ENCODE data around the gene USF2.
"Not testable (repeated sequence)": the region's sequence is repeated elsewhere in the genome, so short reads cannot be mapped to it uniquely, and the experiment has no call there.

Gene USF2

DNA sequence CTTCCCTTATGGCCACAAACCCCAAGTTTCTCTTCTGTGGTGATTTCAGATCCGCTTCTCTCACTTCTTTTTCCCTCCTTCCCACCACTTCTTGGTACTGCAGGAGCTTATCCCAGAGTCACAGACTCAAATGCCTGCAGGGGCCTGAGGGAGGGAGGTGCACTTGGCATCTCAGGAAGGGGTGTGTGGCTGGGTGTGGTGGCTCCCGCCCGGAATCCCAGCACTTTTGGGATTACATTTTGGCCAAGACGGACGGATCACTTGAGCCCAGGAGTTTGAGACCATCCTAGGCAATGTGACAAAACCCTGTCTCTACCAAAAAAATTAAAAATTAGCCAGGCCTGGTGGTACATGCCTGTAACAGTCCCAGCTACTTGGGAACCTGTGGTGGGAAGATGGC, 5.6 kb downstream of the USF2 start:
- Histone ChIP-seq H3K27ac (ENCODE audit: low read depth, low read length) (no peak overlapping the region), H3K4me1 (ENCODE audit: control insufficient read depth in 1 of 2, insufficient read depth in 2 of 2, low read length in 2 of 2) (peaks cover 6 to 25% of the 10 kb centered on the region in 2 donors), H3K9ac (ENCODE audit: low read depth in 1 of 2, low read length in 2 of 2) (no peak overlapping the region), H3K36me3 (ENCODE audit: control insufficient read depth in 1 of 2, insufficient read depth in 2 of 2, low read length in 2 of 2) (peaks cover 20 to 81% of the 10 kb centered on the region in 2 donors), H3K27me3 (ENCODE audit: control insufficient read depth in 1 of 2, insufficient read depth in 2 of 2, low read length in 2 of 2) (no peaks in the 10 kb centered on the region), H3K9me3 (ENCODE audit: control insufficient read depth in 1 of 2, low read length in 2 of 2) (no peaks in the 10 kb centered on the region), H3K4me3 (ENCODE audit: low read depth in 1 of 2, low read length in 2 of 2) (no peak overlapping the region)

DNA sequence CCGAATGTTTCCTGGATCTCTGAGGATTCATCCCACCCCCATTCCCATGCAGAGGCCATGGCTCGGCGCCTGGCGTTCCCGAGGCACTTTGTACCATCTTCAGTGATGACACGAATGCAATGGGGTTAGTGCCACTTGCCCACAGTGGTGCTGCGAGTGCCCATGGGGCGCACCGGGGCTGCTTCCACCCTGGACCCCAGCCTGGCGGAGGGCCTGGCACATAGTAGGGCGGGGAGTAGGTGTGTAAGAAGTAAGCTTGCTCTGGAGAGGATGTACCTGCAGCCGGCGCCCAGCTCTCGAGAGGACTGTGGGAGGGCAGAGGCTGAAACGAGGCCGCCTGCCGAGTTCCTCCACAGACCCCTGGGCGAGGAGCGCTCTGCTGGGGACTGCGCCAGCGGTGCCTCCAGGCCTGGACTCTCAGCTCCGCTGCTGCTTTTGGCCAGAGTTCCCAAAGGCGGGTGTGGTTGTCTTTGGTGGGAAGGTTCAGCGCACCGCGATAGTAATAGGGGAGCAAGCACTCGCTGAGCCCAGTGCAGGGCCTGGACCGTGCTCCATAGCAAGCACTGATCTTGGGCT, 8.0 kb downstream of the USF2 start:
- H3K9ac ChIP-seq (ENCODE audit: low read depth in 1 of 2, low read length in 2 of 2) = no peak overlapping the region
- H3K4me1 ChIP-seq (ENCODE audit: control insufficient read depth in 1 of 2, insufficient read depth in 2 of 2, low read length in 2 of 2) = peaks cover 0 to 14% of the 10 kb centered on the region in 2 donors
- no peaks in the 10 kb centered on the region for H3K27me3 ChIP-seq (ENCODE audit: control insufficient read depth in 1 of 2, insufficient read depth in 2 of 2, low read length in 2 of 2)
- peaks cover 11 to 63% of the 10 kb centered on the region in 2 donors for H3K36me3 ChIP-seq (ENCODE audit: control insufficient read depth in 1 of 2, insufficient read depth in 2 of 2, low read length in 2 of 2)
- H3K27ac ChIP-seq (ENCODE audit: low read depth, low read length) = no peak overlapping the region
- H3K9me3 ChIP-seq (ENCODE audit: control insufficient read depth in 1 of 2, low read length in 2 of 2) = no peaks in the 10 kb centered on the region
- no peak overlapping the region for H3K4me3 ChIP-seq (ENCODE audit: low read depth in 1 of 2, low read length in 2 of 2)

DNA sequence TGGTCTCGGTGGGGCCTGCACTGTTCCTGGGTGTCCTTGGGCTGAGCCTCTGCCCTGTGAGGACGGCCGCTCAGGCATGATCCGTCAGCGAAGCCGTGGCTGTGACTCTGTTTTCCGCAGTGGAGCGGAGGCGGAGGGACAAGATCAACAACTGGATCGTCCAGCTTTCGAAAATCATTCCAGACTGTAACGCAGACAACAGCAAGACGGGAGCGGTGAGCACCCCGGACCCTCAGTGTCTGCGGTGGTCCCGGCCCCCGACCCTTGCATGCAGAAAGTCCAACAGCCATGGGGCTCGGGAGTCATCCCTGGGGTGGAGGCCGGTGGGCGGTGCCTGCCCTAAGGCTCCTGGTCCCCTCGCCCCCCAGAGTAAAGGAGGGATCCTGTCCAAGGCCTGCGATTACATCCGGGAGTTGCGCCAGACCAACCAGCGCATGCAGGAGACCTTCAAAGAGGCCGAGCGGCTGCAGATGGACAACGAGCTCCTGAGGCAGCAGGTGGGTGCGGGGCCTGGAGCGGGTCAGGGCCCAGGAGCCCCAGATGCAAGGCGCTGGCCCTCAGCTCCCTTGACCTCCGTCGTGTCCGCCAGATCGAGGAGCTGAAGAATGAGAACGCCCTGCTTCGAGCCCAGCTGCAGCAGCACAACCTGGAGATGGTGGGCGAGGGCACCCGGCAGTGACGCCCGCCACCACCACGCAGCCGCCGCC, 10.0 kb downstream of the USF2 start:
- Histone ChIP-seq H3K9me3 (ENCODE audit: control insufficient read depth in 1 of 2, low read length in 2 of 2) (no peaks in the 10 kb centered on the region), H3K27me3 (ENCODE audit: control insufficient read depth in 1 of 2, insufficient read depth in 2 of 2, low read length in 2 of 2) (peaks cover 0 to 7% of the 10 kb centered on the region in 2 donors), H3K9ac (ENCODE audit: low read depth in 1 of 2, low read length in 2 of 2) (no peak overlapping the region), H3K36me3 (ENCODE audit: control insufficient read depth in 1 of 2, insufficient read depth in 2 of 2, low read length in 2 of 2) (peaks cover 7 to 44% of the 10 kb centered on the region in 2 donors), H3K27ac (ENCODE audit: low read depth, low read length) (no peak overlapping the region), H3K4me1 (ENCODE audit: control insufficient read depth in 1 of 2, insufficient read depth in 2 of 2, low read length in 2 of 2) (peaks cover 0 to 12% of the 10 kb centered on the region in 2 donors), H3K4me3 (ENCODE audit: low read depth in 1 of 2, low read length in 2 of 2) (no peak overlapping the region)

DNA sequence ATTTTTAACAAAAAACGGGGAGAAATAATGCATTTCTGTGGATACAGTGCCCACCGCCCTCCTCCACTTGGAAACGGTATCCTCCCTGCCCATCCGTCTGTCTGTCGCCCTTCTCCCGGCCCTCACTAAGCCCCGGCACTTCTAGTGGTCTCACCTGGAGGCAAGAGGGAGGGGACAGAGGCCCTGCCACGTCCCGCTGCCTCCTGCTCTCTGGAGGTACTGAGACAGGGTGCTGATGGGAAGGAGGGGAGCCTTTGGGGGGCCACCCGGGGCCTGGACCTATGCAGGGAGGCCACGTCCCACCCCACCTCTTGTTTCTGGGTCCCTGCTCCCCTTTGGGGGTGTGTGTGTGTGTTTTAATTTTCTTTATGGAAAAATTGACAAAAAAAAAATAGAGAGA, 10.6 kb downstream of the USF2 start:
- H3K36me3 ChIP-seq (ENCODE audit: control insufficient read depth in 1 of 2, insufficient read depth in 2 of 2, low read length in 2 of 2) = peaks cover 4 to 37% of the 10 kb centered on the region in 2 donors
- H3K4me1 ChIP-seq (ENCODE audit: control insufficient read depth in 1 of 2, insufficient read depth in 2 of 2, low read length in 2 of 2) = peaks cover 0 to 12% of the 10 kb centered on the region in 2 donors
- H3K4me3 ChIP-seq (ENCODE audit: low read depth in 1 of 2, low read length in 2 of 2) = no peak overlapping the region
- H3K27ac ChIP-seq (ENCODE audit: low read depth, low read length) = no peak overlapping the region
- no peak overlapping the region for H3K9ac ChIP-seq (ENCODE audit: low read depth in 1 of 2, low read length in 2 of 2)
- peaks cover 0 to 7% of the 10 kb centered on the region in 2 donors for H3K27me3 ChIP-seq (ENCODE audit: control insufficient read depth in 1 of 2, insufficient read depth in 2 of 2, low read length in 2 of 2)
- no peaks in the 10 kb centered on the region for H3K9me3 ChIP-seq (ENCODE audit: control insufficient read depth in 1 of 2, low read length in 2 of 2)

DNA sequence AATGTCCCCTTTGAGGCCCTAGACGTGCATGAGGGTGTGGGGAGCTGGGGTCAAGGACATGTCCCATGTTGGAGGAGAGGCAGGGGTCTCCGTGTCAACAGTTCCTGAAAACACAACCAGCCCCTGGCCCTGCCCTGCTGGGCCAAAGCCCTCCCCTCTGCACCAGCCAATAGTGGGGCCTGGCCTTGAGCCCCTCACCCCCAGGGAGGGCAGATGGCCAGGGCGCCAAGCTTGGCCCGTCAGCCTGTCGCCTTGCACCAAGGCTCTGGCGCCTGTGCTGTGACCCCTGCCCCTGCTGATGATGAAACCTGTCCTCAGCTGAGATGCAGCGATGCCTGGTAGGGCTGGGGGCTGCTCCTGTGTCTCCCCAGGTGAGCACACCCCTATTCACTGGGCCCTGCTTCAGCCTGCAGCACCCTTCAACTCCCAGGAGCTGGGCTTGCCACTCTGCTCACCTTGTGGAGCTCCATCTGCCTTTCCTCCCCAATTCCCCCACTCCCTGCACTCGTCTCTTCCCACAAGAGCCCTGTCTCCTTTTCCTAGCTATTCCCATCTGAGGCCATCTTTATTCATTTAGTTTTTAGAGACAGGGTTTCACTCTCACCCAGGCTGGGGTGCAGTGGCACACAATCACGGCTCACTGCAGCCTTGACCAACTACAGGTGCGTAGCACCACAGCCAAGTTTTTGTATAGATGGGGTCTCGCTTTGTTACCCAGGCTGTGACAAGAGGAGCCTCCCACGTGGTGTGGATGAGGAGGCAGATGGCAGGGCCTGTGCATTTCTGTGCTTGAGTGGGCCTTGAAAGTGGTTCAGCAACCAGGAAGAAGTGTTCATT, 11.4 kb downstream of the USF2 start:
- no peak overlapping the region for H3K9ac ChIP-seq (ENCODE audit: low read depth in 1 of 2, low read length in 2 of 2)

DNA sequence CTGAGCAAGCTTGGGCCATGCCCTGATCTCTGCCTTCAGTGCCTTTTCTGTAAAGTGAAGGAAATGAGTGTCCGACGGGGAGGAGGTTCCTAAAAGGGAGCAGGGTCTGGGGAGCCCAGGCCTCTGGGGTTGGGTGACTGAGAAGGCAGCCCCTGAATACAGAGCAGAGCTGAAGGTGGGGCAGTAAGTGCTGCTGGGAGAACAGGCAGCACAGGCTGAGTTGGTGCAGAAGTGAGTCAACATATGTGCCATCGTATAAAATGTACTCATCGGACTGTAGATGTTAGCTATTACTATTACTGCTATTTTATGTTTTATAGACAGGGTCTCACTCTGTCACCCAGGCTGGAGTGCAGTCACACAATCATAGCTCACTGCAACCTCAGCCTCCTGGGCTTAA, 12.5 kb downstream of the USF2 start:
- Histone ChIP-seq H3K4me1 (ENCODE audit: control insufficient read depth in 1 of 2, insufficient read depth in 2 of 2, low read length in 2 of 2) (peaks cover 0 to 12% of the 10 kb centered on the region in 2 donors), H3K9ac (ENCODE audit: low read depth in 1 of 2, low read length in 2 of 2) (no peak overlapping the region), H3K4me3 (ENCODE audit: low read depth in 1 of 2, low read length in 2 of 2) (no peak overlapping the region), H3K27me3 (ENCODE audit: control insufficient read depth in 1 of 2, insufficient read depth in 2 of 2, low read length in 2 of 2) (peaks cover 0 to 7% of the 10 kb centered on the region in 2 donors), H3K9me3 (ENCODE audit: control insufficient read depth in 1 of 2, low read length in 2 of 2) (no peaks in the 10 kb centered on the region), H3K27ac (ENCODE audit: low read depth, low read length) (no peak overlapping the region), H3K36me3 (ENCODE audit: control insufficient read depth in 1 of 2, insufficient read depth in 2 of 2, low read length in 2 of 2) (peaks cover 2 to 24% of the 10 kb centered on the region in 2 donors)

More for the DNA sequence above, 11.4 kb downstream of the USF2 start:
- H3K4me1 ChIP-seq (ENCODE audit: control insufficient read depth in 1 of 2, insufficient read depth in 2 of 2, low read length in 2 of 2) = peaks cover 0 to 12% of the 10 kb centered on the region in 2 donors
- H3K4me3 ChIP-seq (ENCODE audit: low read depth in 1 of 2, low read length in 2 of 2) = no peak overlapping the region
- H3K9me3 ChIP-seq (ENCODE audit: control insufficient read depth in 1 of 2, low read length in 2 of 2) = no peaks in the 10 kb centered on the region
- peaks cover 4 to 33% of the 10 kb centered on the region in 2 donors for H3K36me3 ChIP-seq (ENCODE audit: control insufficient read depth in 1 of 2, insufficient read depth in 2 of 2, low read length in 2 of 2)
- H3K27ac ChIP-seq (ENCODE audit: low read depth, low read length) = no peak overlapping the region
- peaks cover 0 to 7% of the 10 kb centered on the region in 2 donors for H3K27me3 ChIP-seq (ENCODE audit: control insufficient read depth in 1 of 2, insufficient read depth in 2 of 2, low read length in 2 of 2)

DNA sequence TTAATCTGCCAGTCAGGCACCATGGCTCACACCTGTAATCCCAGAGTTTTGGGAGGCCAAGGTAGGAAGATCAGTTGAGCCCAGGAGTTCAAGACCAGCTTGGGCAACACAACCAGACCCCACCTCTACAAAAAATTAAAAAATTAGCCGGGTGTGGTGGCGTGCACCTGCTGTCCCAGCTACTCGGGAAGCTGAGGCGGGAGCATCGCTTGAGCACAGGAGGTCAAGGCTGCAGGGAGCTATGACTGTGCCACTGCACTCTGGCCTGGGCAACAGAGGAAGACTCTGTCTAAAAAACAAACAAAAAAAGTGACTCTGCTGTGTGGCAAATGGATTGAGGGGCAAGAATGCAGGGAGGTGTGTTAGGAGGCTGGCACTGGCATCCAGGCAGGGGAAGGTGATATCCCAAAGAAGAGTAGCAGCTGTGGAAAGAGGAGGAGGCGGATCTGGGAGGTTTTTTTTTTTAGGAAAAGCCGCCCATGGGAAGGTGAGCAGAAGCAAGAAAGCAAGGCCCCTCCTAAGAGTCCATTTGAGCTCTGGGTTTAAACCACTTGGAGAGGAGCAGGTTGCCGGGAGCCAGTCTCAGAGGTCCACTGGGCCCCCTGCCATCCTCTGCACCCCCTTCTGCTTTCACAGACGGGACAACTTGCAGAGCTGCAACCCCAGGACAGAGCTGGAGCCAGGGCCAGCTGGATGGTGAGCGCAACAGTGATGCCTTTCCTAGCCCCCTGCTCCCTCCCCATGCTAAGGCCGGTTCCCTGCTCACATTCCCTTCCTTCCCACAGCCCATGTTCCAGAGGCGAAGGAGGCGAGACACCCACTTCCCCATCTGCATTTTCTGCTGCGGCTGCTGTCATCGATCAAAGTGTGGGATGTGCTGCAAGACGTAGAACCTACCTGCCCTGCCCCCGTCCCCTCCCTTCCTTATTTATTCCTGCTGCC, 15.7 kb downstream of the USF2 start:
- Histone ChIP-seq H3K9ac (ENCODE audit: low read depth in 1 of 2, low read length in 2 of 2) (no peak overlapping the region), H3K27ac (ENCODE audit: low read depth, low read length) (no peak overlapping the region), H3K4me3 (ENCODE audit: low read depth in 1 of 2, low read length in 2 of 2) (no peak overlapping the region), H3K9me3 (ENCODE audit: control insufficient read depth in 1 of 2, low read length in 2 of 2) (no peaks in the 10 kb centered on the region), H3K36me3 (ENCODE audit: control insufficient read depth in 1 of 2, insufficient read depth in 2 of 2, low read length in 2 of 2) (no peaks in the 10 kb centered on the region), H3K27me3 (ENCODE audit: control insufficient read depth in 1 of 2, insufficient read depth in 2 of 2, low read length in 2 of 2) (peaks cover 0 to 7% of the 10 kb centered on the region in 2 donors), H3K4me1 (ENCODE audit: control insufficient read depth in 1 of 2, insufficient read depth in 2 of 2, low read length in 2 of 2) (peaks cover 0 to 12% of the 10 kb centered on the region in 2 donors)

DNA sequence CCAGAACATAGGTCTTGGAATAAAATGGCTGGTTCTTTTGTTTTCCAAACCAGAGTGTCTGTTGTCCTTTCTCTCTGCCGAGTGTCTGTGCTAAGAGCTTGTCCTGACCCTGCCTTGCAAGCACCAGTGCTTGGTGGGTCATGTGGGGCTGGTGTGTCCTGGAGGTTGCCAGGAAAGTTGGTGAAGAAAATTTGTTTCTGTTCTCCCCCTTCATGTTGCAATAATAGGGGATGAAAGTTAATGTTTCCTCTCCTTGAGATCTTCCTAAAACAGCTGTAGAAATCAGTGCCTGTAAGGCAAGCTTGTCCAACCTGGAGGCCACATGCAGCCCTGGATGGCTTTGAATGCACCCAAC, 16.3 kb downstream of the USF2 start:
- peaks cover 0 to 7% of the 10 kb centered on the region in 2 donors for H3K27me3 ChIP-seq (ENCODE audit: control insufficient read depth in 1 of 2, insufficient read depth in 2 of 2, low read length in 2 of 2)
- peaks cover 0 to 12% of the 10 kb centered on the region in 2 donors for H3K4me1 ChIP-seq (ENCODE audit: control insufficient read depth in 1 of 2, insufficient read depth in 2 of 2, low read length in 2 of 2)
- H3K27ac ChIP-seq (ENCODE audit: low read depth, low read length) = no peak overlapping the region
- no peak overlapping the region for H3K9ac ChIP-seq (ENCODE audit: low read depth in 1 of 2, low read length in 2 of 2)
- no peak overlapping the region for H3K4me3 ChIP-seq (ENCODE audit: low read depth in 1 of 2, low read length in 2 of 2)
- no peaks in the 10 kb centered on the region for H3K9me3 ChIP-seq (ENCODE audit: control insufficient read depth in 1 of 2, low read length in 2 of 2)
- H3K36me3 ChIP-seq (ENCODE audit: control insufficient read depth in 1 of 2, insufficient read depth in 2 of 2, low read length in 2 of 2) = no peaks in the 10 kb centered on the region

DNA sequence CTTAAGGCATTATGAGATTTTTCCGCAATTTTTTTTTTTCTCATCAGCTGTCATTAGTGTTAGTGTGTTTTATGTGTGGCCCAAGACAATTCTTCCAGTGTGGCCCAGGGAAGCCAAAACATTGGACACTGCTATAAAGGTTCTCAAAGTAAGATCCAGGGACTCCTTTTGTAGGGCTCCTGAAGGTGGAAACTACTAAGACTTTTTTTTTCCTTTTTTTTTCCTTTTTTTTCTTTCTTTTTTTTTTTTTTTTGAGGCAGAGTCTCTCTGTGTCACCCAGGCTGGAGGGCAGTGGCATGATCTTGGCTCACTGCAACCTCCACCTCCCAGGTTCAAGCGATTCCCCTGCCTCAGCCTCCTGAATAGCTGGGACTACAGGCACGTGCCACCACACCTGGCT, 16.7 kb downstream of the USF2 start:
- peaks cover 0 to 12% of the 10 kb centered on the region in 2 donors for H3K4me1 ChIP-seq (ENCODE audit: control insufficient read depth in 1 of 2, insufficient read depth in 2 of 2, low read length in 2 of 2)
- not testable (repeated sequence) for H3K27me3 ChIP-seq (ENCODE audit: control insufficient read depth in 1 of 2, insufficient read depth in 2 of 2, low read length in 2 of 2); H3K4me3 ChIP-seq (ENCODE audit: low read depth in 1 of 2, low read length in 2 of 2); H3K36me3 ChIP-seq (ENCODE audit: control insufficient read depth in 1 of 2, insufficient read depth in 2 of 2, low read length in 2 of 2); H3K27ac ChIP-seq (ENCODE audit: low read depth, low read length); H3K9me3 ChIP-seq (ENCODE audit: control insufficient read depth in 1 of 2, low read length in 2 of 2); H3K9ac ChIP-seq (ENCODE audit: low read depth in 1 of 2, low read length in 2 of 2)

Data from duodenal mucosa (tissue), 2 donors.